Effector memory CD4-positive, alpha-beta T cell (primary cell): ENCODE data around the gene HES4.

Experiments used
- DNase-seq, 3 donors: peaks; one replicate each; pipeline ENCODE4 v3.0.0-alpha.2; 2020
- H3K27ac ChIP-seq: 2 replicates; pipeline ENCODE4 v1.7.0; 2013; ENCODE audit warnings: mild to moderate bottlenecking, low read length, moderate library complexity; ENCODE audit not compliant: insufficient read depth, poor library complexity, severe bottlenecking
- H3K27me3 ChIP-seq: replicated peaks from 2 replicates; pipeline ENCODE4 v1.7.0; 2013; ENCODE audit warnings: mild to moderate bottlenecking, low read length; ENCODE audit not compliant: insufficient read depth, control insufficient read depth, poor library complexity, severe bottlenecking
- H3K36me3 ChIP-seq: 2 replicates; pipeline ENCODE4 v1.7.0; 2013; ENCODE audit warnings: mild to moderate bottlenecking, low read length, moderate library complexity; ENCODE audit not compliant: control insufficient read depth, insufficient read depth
- H3K4me1 ChIP-seq: 2 replicates; pipeline ENCODE4 v1.7.0; 2013; ENCODE audit warnings: low read length, mild to moderate bottlenecking; ENCODE audit not compliant: control insufficient read depth, insufficient read depth, poor library complexity, severe bottlenecking
- H3K4me3 ChIP-seq: 2 replicates; pipeline ENCODE4 v1.7.0; 2013; ENCODE audit warnings: low read length, low read depth, mild to moderate bottlenecking; ENCODE audit not compliant: insufficient read depth, poor library complexity, severe bottlenecking
- H3K9me3 ChIP-seq: 2 replicates; pipeline ENCODE4 v1.7.0; 2013; ENCODE audit warnings: mild to moderate bottlenecking, low read length, moderate library complexity; ENCODE audit not compliant: control insufficient read depth

Gene HES4

DNA sequence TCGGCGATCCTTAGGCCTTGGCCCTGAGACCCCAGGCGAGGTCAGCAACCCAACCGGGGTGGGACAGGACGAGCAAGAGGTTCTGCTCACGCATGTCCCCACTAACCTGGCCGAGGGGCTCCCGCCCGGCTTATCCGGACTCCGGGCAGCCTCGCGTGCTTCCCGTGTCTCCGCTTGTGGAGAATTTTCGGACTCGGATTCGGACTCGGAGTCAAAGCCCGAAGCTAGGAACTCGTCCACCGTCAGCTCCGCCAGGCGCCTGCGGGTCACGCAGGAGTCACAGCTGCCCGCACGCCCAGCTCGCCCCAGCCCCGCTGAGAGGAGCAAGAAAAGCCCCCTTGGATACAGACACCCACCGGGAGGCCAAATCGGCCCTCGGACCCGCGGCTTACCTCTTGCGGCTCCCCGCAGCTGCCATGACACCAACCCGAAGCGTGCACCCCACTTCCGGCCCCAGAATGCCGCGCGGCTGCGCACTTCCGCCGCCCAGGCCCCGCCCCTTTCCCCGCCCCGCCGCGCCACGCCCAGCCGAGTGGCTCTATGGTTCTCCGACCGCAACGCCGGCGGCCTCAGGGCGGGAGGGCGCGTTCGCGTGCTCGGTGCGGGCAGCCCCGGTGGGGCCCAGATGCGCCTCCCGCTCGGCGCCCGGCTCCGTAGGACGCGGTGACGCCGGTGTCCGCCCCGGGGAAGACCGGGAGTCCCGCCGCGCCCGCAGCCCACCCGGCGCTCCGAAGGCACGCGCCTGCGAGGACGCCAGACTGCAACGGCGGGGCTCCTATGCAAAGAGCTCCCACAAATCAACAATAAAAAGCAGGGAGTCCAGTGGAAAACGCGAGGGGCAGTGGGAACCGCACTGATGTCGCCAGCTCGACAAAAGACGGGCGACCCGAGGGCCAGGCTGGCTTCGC, 40.8 kb downstream of the HES4 start, which contains the start of gene NOC2L:
Gene NOC2L (minus strand): TSS at position 434 of the 908 bp plus-strand sequence. CDS start 16 bp downstream, at position 418.
- peaks cover 32% of the 10 kb centered on the region for H3K36me3 ChIP-seq
- DNase-seq, result peak; percentile 90 to 95 (median 91)
- H3K4me1 ChIP-seq, result peaks cover 33% of the 10 kb centered on the region

DNA sequence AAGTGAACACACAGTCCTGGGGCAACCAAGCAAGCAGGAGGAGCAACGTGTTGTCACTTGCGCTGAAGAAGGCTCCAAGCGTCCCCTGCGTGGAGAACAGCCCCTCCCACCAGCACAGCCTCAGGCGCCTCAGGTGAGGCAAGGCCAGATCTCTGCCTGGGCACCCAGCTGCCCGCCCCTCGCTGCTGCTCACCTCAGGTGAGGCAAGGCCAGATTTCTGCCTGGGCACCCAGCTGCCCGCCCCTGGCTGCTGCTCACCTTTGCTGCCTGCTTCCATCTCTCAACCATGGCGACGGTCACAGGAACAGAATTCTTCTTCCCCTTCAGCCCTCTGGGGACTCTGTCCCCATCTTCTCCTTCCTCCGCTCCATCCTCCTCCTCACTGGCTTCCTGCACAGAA, 43.3 kb downstream of the HES4 start:
- no peak overlapping the region for H3K4me3 ChIP-seq
- peaks cover 54% of the 10 kb centered on the region for H3K36me3 ChIP-seq

More for the DNA sequence above, 40.8 kb downstream of the HES4 start, which contains the start of gene NOC2L:
- H3K9me3 ChIP-seq, result no peaks in the 10 kb centered on the region
- no peaks in the 10 kb centered on the region for H3K27me3 ChIP-seq
- H3K27ac ChIP-seq, result peak within 1 kb of the TSS; percentile 71
- peak within 1 kb of the TSS; percentile 95 for H3K4me3 ChIP-seq

DNA sequence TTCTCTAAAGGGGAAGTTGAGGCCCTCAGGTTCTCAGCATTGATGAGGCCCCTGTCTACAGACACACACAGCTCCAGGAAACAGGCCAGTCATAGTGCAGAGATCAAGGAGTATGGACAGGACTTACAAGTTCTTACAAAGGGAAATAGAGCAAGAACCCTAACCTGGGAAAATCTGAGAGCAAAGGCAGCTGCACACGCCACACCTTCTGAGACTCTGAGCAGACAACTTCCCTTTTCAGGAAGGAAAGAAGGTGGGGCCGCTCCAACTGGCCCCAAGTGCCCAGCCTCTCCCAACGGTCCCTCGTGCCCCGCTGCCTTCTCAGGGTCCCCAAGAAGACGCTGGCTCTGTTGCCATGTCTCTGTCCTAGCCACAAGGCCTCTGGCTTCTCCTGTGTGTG, 44.4 kb downstream of the HES4 start:
- no peaks in the 10 kb centered on the region for H3K27me3 ChIP-seq
- no peak overlapping the region for H3K4me3 ChIP-seq
- peaks cover 65% of the 10 kb centered on the region for H3K36me3 ChIP-seq
- H3K9me3 ChIP-seq, result no peaks in the 10 kb centered on the region
- H3K27ac ChIP-seq, result no peak overlapping the region
- H3K4me1 ChIP-seq, result peaks cover 28% of the 10 kb centered on the region
- no peak for DNase-seq

More for the DNA sequence above, 43.3 kb downstream of the HES4 start:
- Histone ChIP-seq H3K4me1 (peaks cover 33% of the 10 kb centered on the region), H3K27ac (no peak overlapping the region), H3K9me3 (no peaks in the 10 kb centered on the region), H3K27me3 (no peaks in the 10 kb centered on the region)
- DNase-seq, result no peak

DNA sequence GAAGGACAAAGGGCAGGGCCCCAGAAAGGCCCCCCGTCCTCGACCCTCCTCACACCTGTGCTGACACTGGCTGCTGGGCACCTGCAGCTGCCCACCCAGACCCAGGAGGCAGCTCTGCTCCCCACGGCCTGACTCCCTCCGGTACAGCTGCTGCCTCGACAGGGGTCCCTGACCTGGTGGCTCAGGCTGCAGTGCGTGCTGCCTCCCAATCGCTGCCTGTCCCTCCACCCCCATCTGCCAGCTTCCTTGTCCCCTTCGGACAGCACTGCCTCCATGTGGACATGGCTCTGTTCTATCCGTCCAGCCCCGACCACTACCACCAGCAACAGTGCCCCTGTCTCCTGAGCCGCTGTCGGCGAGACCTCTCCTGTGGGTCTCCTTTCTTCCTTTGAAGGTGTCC, 45.0 kb downstream of the HES4 start:
- Histone ChIP-seq H3K27ac (no peak overlapping the region), H3K9me3 (no peaks in the 10 kb centered on the region), H3K4me1 (peaks cover 24% of the 10 kb centered on the region), H3K27me3 (no peaks in the 10 kb centered on the region), H3K36me3 (peaks cover 71% of the 10 kb centered on the region), H3K4me3 (no peak overlapping the region)
- DNase-seq, result no peak

DNA sequence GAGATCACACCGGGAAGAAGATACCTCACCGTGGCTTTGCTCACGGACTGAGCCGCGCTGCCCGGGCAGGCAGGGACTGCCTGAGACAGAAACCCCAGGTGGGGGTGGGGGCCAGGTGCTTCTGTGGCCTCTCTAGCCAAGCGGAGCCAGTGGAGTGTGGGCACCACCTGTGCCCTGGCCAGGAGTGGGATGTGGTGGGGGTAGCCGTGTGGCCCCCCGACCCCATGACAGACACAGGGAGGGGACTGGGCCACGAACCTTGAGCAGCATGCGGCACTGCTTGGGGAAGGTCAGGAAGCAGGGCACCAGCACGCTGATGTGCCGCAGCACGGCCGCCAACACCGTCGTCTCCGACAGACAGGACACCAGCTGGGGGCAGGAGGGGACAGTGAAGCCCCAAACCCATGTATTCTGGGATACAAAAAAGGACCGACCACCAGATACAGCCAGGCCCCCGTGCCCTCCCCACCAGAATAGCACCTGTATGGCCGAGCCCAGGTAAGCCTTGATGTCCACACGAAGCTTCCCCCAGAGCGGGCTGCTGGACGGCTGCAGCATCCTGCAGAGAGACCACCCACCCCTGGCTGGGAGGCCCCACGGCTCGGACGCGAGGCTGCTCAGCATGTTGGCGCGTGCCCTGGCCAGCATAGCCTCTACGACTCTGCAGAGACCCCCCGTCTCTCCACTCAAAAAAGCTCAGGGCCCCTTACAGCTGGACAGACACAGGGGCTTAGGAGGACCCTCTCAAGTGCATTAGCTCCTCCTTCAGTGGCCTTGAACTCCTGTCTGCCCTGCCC, 46.2 kb downstream of the HES4 start:
- Histone ChIP-seq H3K4me3 (no peak overlapping the region), H3K4me1 (peaks cover 16% of the 10 kb centered on the region), H3K27ac (no peak overlapping the region), H3K9me3 (no peaks in the 10 kb centered on the region), H3K27me3 (no peaks in the 10 kb centered on the region), H3K36me3 (peaks cover 83% of the 10 kb centered on the region)
- DNase-seq, result no peak

DNA sequence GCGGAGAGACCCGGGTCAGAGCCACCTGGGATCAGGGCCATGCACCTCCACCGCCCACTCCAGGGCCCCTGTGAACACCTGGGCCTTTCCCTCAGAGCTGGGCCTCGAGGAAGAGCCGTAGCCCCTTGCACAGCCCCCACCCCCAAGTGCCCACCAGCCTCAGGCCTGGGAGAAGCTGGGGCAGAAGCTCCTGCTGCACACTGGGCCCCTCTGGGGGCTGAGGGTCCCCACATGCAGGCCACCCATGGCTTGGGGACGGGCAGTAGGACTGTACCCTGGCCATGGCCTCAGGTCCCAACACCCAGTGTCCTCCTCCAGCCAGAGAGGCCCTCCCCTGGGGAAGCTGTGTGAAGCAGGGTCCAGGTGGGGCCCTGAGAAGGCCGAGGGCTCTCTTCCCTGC, 47.3 kb downstream of the HES4 start:
- H3K9me3 ChIP-seq, result no peaks in the 10 kb centered on the region
- H3K4me3 ChIP-seq, result no peak overlapping the region
- H3K27me3 ChIP-seq, result no peaks in the 10 kb centered on the region
- H3K4me1 ChIP-seq, result peaks cover 5% of the 10 kb centered on the region
- DNase-seq, result no peak
- H3K27ac ChIP-seq, result no peak overlapping the region
- peaks cover 93% of the 10 kb centered on the region for H3K36me3 ChIP-seq

DNA sequence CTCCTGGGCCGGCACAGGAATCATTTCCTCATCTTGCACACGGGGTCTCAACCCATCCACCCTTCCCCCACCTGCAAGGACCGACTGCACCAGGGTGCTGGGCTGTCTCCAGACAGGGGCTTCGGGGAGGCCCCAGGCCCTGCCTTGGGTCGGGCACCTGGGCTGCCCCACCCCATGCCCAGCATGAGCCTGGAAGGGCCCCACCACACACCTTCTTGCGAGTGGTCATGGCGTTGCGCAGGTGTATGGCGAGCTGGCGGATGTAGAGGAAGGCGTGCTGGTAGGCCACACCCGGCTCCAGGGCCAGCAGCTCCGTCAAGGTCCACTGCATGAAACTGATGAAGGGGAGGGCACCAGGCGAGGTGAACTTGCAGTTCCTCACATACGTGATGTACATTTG, 47.7 kb downstream of the HES4 start:
- peaks cover 1% of the 10 kb centered on the region for H3K4me1 ChIP-seq
- H3K27ac ChIP-seq, result no peak overlapping the region
- DNase-seq, result no peak
- no peak overlapping the region for H3K4me3 ChIP-seq
- peaks cover 97% of the 10 kb centered on the region for H3K36me3 ChIP-seq
- H3K9me3 ChIP-seq, result no peaks in the 10 kb centered on the region
- H3K27me3 ChIP-seq, result no peaks in the 10 kb centered on the region

DNA sequence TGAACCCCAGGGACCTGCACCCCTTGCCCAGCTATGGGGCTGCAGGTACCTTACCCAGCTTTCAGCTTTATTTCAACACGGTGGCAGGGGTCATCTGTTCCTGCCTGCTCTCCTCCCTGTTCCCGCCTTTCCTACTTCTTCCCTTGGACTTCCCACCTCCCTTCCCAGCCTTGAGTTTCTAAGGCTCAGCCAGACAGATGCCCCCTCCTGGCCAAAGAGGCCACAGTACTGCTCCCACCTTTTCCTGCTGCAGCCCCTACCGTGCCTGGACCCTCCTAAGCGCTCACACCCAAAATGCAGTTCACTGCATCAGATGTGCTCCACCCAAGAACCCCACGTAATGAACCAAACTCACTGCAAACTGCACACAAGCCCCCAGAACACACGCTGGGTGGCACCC, 48.5 kb downstream of the HES4 start:
- DNase-seq, result no peak
- H3K27me3 ChIP-seq, result no peaks in the 10 kb centered on the region
- H3K4me1 ChIP-seq, result no peaks in the 10 kb centered on the region
- H3K4me3 ChIP-seq, result no peak overlapping the region
- peaks cover 94% of the 10 kb centered on the region for H3K36me3 ChIP-seq
- H3K27ac ChIP-seq, result no peak overlapping the region
- no peaks in the 10 kb centered on the region for H3K9me3 ChIP-seq

DNA sequence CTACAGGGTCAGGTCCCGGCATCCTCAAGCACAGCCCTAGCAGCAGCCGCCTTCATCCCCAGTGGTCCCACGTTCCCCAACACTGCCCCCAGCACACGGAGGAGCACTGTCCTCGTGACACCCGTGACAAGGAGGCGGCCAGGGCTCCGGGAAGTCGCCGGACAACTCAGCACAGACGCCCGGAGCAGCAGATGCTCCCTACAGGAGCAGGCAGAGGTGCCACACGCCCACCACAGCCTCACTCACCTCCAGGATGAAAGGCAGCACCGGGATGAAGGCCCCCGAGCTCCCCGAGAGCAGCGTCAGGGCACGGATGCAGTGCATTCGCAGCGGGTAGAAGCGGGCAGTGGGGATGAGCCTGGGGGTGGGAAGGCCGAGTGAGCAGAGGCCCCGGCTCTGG, 49.0 kb downstream of the HES4 start:
- H3K27me3 ChIP-seq, result no peaks in the 10 kb centered on the region
- DNase-seq, result no peak
- H3K4me3 ChIP-seq, result no peak overlapping the region
- H3K27ac ChIP-seq, result no peak overlapping the region
- H3K36me3 ChIP-seq, result peaks cover 93% of the 10 kb centered on the region
- H3K9me3 ChIP-seq, result no peaks in the 10 kb centered on the region
- no peaks in the 10 kb centered on the region for H3K4me1 ChIP-seq

DNA sequence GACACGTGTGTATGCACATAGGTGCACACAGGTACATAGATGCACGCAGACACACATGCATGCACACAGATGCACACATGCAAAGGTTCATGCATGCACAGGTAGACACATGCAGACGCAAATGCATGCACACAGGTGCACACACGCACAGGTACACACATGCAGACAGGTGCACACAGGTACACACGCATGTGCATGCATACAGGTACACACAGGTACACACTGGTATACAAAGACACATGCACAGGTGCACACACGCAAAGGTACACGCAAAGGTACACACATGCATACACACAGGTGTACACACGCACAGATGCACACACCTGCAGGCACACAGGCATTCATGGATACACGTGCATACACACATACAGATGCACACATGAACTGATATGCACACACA, 49.6 kb downstream of the HES4 start:
- Histone ChIP-seq H3K9me3 (no peaks in the 10 kb centered on the region), H3K27ac (no peak overlapping the region), H3K36me3 (peaks cover 93% of the 10 kb centered on the region), H3K4me3 (no peak overlapping the region), H3K27me3 (no peaks in the 10 kb centered on the region), H3K4me1 (no peaks in the 10 kb centered on the region)
- DNase-seq, result no peak
